Keratinocyte (primary cell): ENCODE measurements around the gene GPR62. TPM values are rescaled to one million over a fixed set of nuclear protein-coding genes. Genes with fewer than 3 reads are reported as not detected.

Experiments used
- DNase-seq: peaks from one replicate; pipeline ENCODE4 v3.0.0-alpha.2; 2011; ENCODE audit warnings: low read depth, missing footprints, low spot score
- FAIRE-seq: peaks from 2 replicates; lab custom pipeline; 2011; peaks lifted over from hg19 to GRCh38; lab: Jason Lieb, UNC
- H2AFZ ChIP-seq: 2 replicates; pipeline ENCODE4 v1.6.0; 2012; ENCODE audit warnings: low read length, control low read depth, inconsistent platforms; ENCODE audit not compliant: control insufficient read depth
- H3K27ac ChIP-seq: 2 replicates; pipeline ENCODE4 v1.5.1; 2011; ENCODE audit warnings: low read length; ENCODE audit not compliant: control insufficient read depth, insufficient read depth
- H3K27me3 ChIP-seq: 3 replicates; pipeline ENCODE4 v1.6.0; 2011; ENCODE audit warnings: low read length; ENCODE audit not compliant: control insufficient read depth, insufficient read depth; ENCODE audit errors: extremely low read depth
- H3K36me3 ChIP-seq, 2 experiments: 2 replicates in 1 of 2; 3 replicates in 1 of 2; pipeline ENCODE4 v1.5.1; 2011; ENCODE audit warnings: low read length in 2 of 2, mild to moderate bottlenecking in 1 of 2; ENCODE audit not compliant: control insufficient read depth in 2 of 2, insufficient read depth in 2 of 2; ENCODE audit errors: extremely low read depth in 1 of 2
- H3K4me1 ChIP-seq: 3 replicates; pipeline ENCODE4 v1.5.1; 2011; ENCODE audit warnings: low read length; ENCODE audit not compliant: control insufficient read depth, insufficient read depth; ENCODE audit errors: extremely low read depth
- H3K4me2 ChIP-seq: 3 replicates; pipeline ENCODE4 v1.6.0; 2011; ENCODE audit warnings: low read depth, low read length; ENCODE audit not compliant: control insufficient read depth, insufficient read depth; ENCODE audit errors: extremely low read depth
- H3K4me3 ChIP-seq, 3 experiments: fragments of 200-600 bp in 1 of 3; sonication (generic) in 1 of 3; 2 replicates in 2 of 3; 3 replicates in 1 of 3; pipeline ENCODE4 v1.5.1; 2011 to 2016; ENCODE audit warnings: low read length in 3 of 3, mild to moderate bottlenecking in 3 of 3, control low read depth in 2 of 3, inconsistent platforms in 1 of 3, low read depth in 1 of 3, mixed read lengths in 1 of 3, mixed run types in 1 of 3, moderate library complexity in 1 of 3; ENCODE audit not compliant: control insufficient read depth in 2 of 3, insufficient read depth in 2 of 3; ENCODE audit errors: extremely low read depth in 1 of 3
- H3K79me2 ChIP-seq: 2 replicates; pipeline ENCODE4 v1.6.0; 2012; ENCODE audit warnings: low read length; ENCODE audit not compliant: control insufficient read depth, insufficient read depth
- H3K9ac ChIP-seq: 3 replicates; pipeline ENCODE4 v1.6.0; 2011; ENCODE audit warnings: low read length; ENCODE audit not compliant: control insufficient read depth, insufficient read depth; ENCODE audit errors: extremely low read depth
- H3K9me1 ChIP-seq: 3 replicates; pipeline ENCODE4 v1.6.0; 2011; ENCODE audit warnings: low read length; ENCODE audit not compliant: control insufficient read depth, insufficient read depth; ENCODE audit errors: extremely low read depth
- H3K9me3 ChIP-seq: 2 replicates; pipeline ENCODE4 v1.5.1; 2012; ENCODE audit warnings: low read depth, low read length; ENCODE audit not compliant: control insufficient read depth
- H4K20me1 ChIP-seq: 3 replicates; pipeline ENCODE4 v1.6.0; 2011; ENCODE audit warnings: low read length; ENCODE audit not compliant: control insufficient read depth, insufficient read depth; ENCODE audit errors: extremely low read depth
- CTCF ChIP-seq, 3 experiments: IDR thresholded peaks in 1 of 3; conservative IDR thresholded peaks in 1 of 3; optimal IDR thresholded peaks in 1 of 3; 2 replicates in 2 of 3; 3 replicates in 1 of 3; pipeline versions ENCODE3 to v1.5.1; 2011; ENCODE audit warnings: low read length in 3 of 3, mild to moderate bottlenecking in 3 of 3, moderate library complexity in 2 of 3, control low read depth in 1 of 3, inconsistent platforms in 1 of 3; ENCODE audit not compliant: insufficient read depth in 2 of 3; ENCODE audit errors: extremely low read depth in 1 of 3
- EZH2 ChIP-seq: IDR thresholded peaks from one replicate; pipeline ENCODE4 v1.6.1; 2012; ENCODE audit warnings: inconsistent platforms, mild to moderate bottlenecking, low read length, moderate library complexity
- dilution Hi-C: fragments of 300-500 bp; cut with MboI; formaldehyde crosslinking; loops from one replicate; pipeline ENCODE4 v1.7.0; 2020; ENCODE audit warnings: low sequenced_read_pairs; ENCODE audit not compliant: extremely low pct_ligation_motif_present
- polyA plus RNA-seq, 5 experiments: library from polyadenylated mRNA; depleted of rRNA in 3 of 5; stranded (reverse) in 3 of 5; stranded (forward) in 1 of 5; unstranded in 1 of 5; fragments of >200 nt; gene quantifications; 1 replicate in 1 of 5; 2 replicates in 3 of 5; 3 replicates in 1 of 5; pipeline versions ENCODE4 v1.2.1 to v1.2.3, GENCODE V29; 2011 to 2012; ENCODE audit warnings: missing spikeins in 2 of 5, low read depth in 1 of 5, low replicate concordance in 1 of 5

The GPR62 gene
- polyA plus RNA-seq, 1 donor (not counting 4 experiments of a cell fraction or from before 2014, with no cell fraction given) = not detected

- Histone ChIP-seq H3K4me3 (no peak overlapping the region), H3K27ac (no peak overlapping the region), H3K9ac (no peak overlapping the region), H4K20me1 (peaks cover 4% of the 10 kb centered on the region), H3K4me1 (no peaks in the 10 kb centered on the region), H3K36me3 (peaks cover 9 to 17% of the 10 kb centered on the region in 2 experiments), H3K27me3 (no peaks in the 10 kb centered on the region), H3K79me2 (no peaks in the 10 kb centered on the region), H3K9me3 (no peaks in the 10 kb centered on the region), H3K9me1 (no peaks in the 10 kb centered on the region), H3K4me2 (no peak overlapping the region), H2AFZ (no peak overlapping the region)
- DNase-seq (no peak), FAIRE-seq (no peak)
- TF ChIP-seq CTCF (optimal IDR thresholded peaks at IDR 0.05 in 1 of 3, IDR thresholded peaks at IDR 0.05 in 1 of 3, conservative IDR thresholded peaks at IDR 0.05 in 1 of 3; ENCODE audit: extremely low read depth in 1 of 3, insufficient read depth in 2 of 3, low read length in 3 of 3) (no peak), EZH2 (no peak)
- dilution Hi-C loops = no loop called here
Measured at GRCh38 chr3:51929420-51930003, 25.7 kb upstream of the GPR62 start.

GRCh38 chr3:51930439-51930838, 24.7 kb upstream of the GPR62 start:
- DNase-seq (no peak), FAIRE-seq (no peak)
- no peak overlapping the region for H3K9ac ChIP-seq
- H3K9me1 ChIP-seq = no peaks in the 10 kb centered on the region
- no peak overlapping the region for H3K4me3 ChIP-seq
- H3K27me3 ChIP-seq = no peaks in the 10 kb centered on the region
- H3K4me2 ChIP-seq = no peak overlapping the region
- H3K9me3 ChIP-seq = no peaks in the 10 kb centered on the region
- H4K20me1 ChIP-seq = peaks cover 4% of the 10 kb centered on the region
- H2AFZ ChIP-seq = no peak overlapping the region
- dilution Hi-C loops = no loop called here
- H3K27ac ChIP-seq = no peak overlapping the region
- TF ChIP-seq EZH2 (no peak), CTCF (optimal IDR thresholded peaks at IDR 0.05 in 1 of 3, IDR thresholded peaks at IDR 0.05 in 1 of 3, conservative IDR thresholded peaks at IDR 0.05 in 1 of 3; ENCODE audit: extremely low read depth in 1 of 3, insufficient read depth in 2 of 3, low read length in 3 of 3) (no peak)
- H3K36me3 ChIP-seq = peaks cover 14 to 19% of the 10 kb centered on the region in 2 experiments
- no peaks in the 10 kb centered on the region for H3K4me1 ChIP-seq
- no peaks in the 10 kb centered on the region for H3K79me2 ChIP-seq
